Stimulated activated CD4-positive, alpha-beta T cell treated with anti-CD3 and anti-CD28 coated beads, Interleukin-4, amount 100 ng/mL, for 48 hours (primary cell): ENCODE results near the gene GPC1.
"Not testable (repeated sequence)": the region's sequence is repeated elsewhere in the genome, so short reads cannot be mapped to it uniquely, and the experiment has no call there.

Experiments used
- DNase-seq, 2 donors: peaks; one replicate each; pipeline ENCODE4 v3.0.0-alpha.2; 2020; ENCODE audit warnings: low read depth in 2 of 2

Gene GPC1

DNA sequence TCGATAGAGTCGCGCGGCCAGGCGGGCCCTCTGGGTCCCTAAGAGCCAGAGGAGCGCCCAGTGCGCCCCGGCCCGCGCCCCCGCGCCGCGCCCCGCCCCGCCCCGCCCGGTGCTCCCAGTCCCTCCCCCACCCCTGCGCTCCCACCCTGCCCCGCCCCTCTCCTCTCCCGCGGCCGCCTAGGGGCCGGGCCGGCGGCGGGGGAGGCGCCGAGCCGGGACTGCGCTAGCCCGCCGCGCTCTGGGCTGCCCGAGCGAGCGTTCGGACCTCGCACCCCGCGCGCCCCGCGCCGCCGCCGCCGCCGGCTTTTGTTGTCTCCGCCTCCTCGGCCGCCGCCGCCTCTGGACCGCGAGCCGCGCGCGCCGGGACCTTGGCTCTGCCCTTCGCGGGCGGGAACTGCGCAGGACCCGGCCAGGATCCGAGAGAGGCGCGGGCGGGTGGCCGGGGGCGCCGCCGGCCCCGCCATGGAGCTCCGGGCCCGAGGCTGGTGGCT lies at the start of gene GPC1:
Gene GPC1, plus strand, starts transcription at position 207 of the 491 bp plus-strand sequence. Its CDS starts 256 bp downstream, at position 463.
- DNase-seq = peak in 1 of 2 donors; percentile 37

DNA sequence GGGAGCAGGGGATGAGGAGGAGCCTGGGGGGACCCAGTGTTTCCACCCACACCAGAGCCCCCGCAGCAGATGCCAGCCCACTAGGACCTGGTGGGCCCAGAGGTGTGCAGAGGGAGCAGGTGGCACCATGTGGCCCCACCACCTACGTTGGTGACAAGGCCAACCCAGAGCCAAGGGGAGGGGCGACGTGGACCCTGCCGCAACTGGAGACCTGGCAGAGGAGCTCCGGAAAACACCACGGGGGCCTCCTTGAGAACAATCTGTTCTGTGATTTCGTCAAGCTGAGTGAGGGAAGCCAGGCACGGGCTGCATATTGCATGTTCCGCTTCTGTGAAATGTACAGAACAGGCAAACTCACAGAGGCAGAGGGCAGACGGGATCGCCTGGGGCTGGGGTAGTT lies 49.1 kb upstream of the GPC1 start:
- DNase-seq = no peak

DNA sequence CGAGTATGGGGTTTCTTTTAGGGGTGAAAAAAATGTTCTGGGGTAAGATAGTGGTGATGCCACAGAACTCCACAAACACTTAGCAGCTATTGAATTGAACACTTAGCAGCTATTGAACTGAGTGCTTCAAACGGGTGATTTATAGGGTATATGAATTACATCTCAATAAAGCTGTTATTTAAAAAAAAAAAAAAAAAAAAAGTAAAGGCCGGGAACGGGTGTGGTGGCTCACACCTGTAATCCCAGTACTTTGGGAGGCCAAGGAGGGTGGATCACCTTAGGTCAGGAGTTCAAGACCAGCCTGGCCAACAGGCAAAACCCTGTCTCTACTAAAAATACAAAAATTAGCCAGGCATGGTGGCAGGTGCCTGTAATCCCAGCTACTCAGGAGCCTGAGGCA lies 48.7 kb upstream of the GPC1 start:
- not testable (repeated sequence) for DNase-seq

GRCh38 chr2:240387325-240387668 lies 48.2 kb upstream of the GPC1 start:
- no peak for DNase-seq

- DNase-seq = no peak
Observed at GRCh38 chr2:240387669-240388358, 47.6 kb upstream of the GPC1 start.

DNA sequence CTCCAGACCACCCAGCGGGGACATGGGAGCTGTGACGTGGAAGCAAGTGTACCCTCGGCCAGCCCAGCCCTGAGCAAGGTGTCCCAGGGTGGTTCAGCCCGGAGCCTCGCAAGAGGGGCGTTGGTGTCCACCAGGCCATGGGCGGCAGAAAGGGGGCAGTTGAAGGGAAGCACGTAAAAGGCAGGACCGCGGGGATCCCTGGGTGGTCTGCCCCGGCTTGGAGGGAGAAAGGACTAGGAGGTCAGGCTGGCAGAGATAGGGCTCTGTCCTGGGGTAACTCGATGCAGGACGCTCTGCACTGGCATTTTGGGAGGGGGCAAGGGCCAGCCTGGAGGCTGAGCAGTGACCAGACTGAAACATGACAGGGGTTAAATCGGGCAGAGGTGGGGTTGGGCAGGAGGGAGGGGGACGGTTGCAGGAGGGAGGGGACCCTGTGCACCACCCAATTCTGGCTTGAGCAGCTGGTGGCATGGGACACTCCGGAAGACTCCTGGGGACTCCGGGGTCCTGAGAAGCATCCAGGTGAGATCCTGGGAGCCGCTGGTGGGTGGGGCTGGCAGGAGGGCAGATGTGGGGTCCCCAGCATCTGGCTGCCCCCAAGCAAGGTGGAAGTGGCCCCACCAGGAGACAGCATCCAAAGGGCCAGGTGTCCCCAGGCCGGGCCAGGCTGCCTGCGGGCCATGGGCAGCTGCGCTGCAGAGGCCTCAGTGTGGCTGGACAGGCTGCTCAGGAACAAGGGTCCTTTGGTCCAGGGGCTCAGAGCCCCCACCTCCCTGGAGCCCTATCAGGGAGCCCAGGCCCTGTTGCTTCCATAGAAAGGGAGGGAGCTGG lies 46.8 kb upstream of the GPC1 start:
- DNase-seq = no peak

GRCh38 chr2:240389302-240389805 lies 46.1 kb upstream of the GPC1 start:
- no peak for DNase-seq

GRCh38 chr2:240390091-240391073 lies 45.1 kb upstream of the GPC1 start:
- no peak for DNase-seq

- DNase-seq = no peak
Observed at GRCh38 chr2:240391111-240392051, 44.1 kb upstream of the GPC1 start.

GRCh38 chr2:240392084-240392947 lies 43.1 kb upstream of the GPC1 start:
- no peak for DNase-seq

GRCh38 chr2:240392948-240393830 lies 42.3 kb upstream of the GPC1 start:
- DNase-seq = no peak

DNA sequence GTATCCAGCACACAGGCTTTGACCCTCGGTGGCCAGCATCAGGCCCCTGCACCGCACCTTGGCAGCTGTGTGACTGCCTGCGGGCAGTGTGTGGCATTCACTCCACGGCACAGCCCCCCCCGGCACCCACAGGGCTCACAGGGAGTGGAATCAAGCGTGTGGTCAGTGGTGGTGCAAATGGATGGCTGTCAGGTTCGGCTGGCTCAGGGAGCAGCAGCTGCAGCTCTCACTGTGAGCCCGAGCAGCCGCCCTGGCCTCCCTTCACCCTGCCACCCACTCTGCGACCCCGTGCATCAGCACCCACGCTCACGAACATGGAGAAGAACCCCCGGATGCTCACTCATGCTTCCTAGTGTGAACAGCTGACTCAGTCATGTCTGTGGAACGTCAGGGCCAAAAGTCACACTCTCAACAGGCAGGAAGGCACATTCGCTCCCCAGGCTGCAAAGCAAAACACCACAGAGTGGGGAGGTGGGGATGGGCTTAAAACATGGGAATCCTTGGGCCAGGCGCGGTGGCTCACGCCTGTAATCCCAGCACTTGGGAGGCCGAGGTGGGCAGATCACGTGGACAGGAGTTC lies 41.5 kb upstream of the GPC1 start:
- DNase-seq = no peak

- no peak for DNase-seq
Observed at GRCh38 chr2:240394549-240394948, 40.9 kb upstream of the GPC1 start.

DNA sequence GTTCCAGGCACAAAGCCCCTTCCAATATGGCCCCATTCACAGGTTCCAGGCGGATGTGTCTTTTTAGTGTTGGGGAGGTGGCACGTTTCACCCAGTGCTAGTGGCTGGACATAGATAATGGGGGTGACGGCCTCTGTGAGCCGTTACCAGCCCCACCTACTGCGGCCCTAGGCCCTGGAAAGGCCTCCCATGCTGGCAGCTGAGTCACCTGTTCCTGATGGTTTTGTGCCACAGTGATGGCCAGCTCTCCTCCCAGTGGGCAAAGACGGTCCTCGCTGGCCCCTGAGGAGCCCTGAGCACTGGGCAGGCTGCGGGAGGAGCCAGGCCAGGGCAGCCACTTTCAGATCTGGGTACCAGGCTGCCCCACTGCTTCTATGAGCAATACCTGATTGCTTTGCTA lies 40.0 kb upstream of the GPC1 start:
- DNase-seq = no peak

- no peak for DNase-seq
Observed at GRCh38 chr2:240395896-240396622, 39.4 kb upstream of the GPC1 start.

GRCh38 chr2:240396623-240397541 lies 38.6 kb upstream of the GPC1 start:
- no peak for DNase-seq
